GM21717 (cell line): ENCODE results near the gene TTC19.

Source experiments
- ATAC-seq: cut with Tn5 transposase; IDR thresholded peaks from one replicate; pipeline ENCODE4 v1.9.1; 2021; ENCODE audit warnings: mild to moderate bottlenecking, moderate library complexity; ENCODE audit not compliant: unreplicated experiment

Gene TTC19

GRCh38 chr17:15999141-15999973 lies at the start of gene TTC19, which contains the start of gene ZSWIM7:
Gene TTC19 (plus strand): TSS chr17:15999824. CDS start chr17:15999849, 25 bp downstream.
Gene ZSWIM7 (minus strand): TSS chr17:15999704. CDS start chr17:15999594, 110 bp downstream.
- peak; percentile 95 for ATAC-seq

DNA sequence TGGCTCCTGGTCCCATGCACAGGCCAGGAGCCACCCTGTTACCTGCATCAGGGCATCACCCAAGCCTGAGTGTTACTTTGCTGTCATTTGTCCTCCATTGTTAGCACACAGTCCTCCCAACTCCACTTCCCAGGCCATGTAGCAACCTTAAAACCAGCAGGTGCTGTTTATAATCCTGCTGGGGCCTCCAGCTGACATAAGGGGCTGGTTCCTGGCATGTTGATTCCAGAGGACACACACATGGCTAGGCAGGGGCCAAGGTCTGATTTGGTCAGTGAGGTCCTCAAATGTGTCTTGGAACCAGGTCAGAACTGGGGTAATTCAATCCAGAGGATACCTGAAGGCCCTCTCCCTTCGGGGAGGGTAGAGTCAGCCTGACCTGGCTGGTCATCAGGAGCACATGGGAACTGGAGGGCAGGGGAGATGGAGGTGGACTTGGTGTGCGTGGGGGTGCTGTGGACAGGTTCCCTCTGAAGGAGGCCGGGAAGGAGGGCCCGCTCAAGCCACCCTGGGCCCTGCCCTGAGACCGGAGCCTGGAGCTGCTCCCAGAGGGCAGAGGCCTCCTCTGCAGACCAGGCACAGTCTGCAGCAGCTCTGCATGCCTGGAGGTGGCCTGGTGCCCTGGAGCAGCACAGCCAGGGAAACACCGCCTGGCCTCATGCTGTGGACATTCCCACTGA lies 48.1 kb upstream of the TTC19 start:
- no peak for ATAC-seq

DNA sequence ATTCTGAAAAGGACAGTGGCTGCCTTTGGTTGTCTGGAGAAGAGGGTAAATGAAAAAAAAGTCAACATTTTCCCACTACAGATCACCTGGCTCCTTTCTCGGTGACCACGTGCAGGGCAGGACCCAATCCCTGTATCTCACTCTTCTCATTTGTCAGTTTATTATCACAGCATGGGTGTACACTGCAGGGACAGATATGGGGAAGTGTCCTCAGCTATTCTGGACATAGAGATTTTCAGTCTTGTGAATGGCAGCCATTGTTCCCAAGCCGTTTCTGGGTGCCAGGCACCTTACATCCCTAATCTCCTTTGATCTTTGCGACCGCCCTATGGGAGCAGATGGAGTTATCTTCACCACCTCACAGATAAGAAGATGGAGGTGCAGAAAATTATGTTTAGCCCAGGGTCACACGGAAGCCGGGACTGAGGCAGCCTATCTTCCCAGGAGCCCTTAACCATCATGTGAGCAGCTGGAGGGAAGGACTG lies 47.5 kb upstream of the TTC19 start:
- ATAC-seq: no peak

DNA sequence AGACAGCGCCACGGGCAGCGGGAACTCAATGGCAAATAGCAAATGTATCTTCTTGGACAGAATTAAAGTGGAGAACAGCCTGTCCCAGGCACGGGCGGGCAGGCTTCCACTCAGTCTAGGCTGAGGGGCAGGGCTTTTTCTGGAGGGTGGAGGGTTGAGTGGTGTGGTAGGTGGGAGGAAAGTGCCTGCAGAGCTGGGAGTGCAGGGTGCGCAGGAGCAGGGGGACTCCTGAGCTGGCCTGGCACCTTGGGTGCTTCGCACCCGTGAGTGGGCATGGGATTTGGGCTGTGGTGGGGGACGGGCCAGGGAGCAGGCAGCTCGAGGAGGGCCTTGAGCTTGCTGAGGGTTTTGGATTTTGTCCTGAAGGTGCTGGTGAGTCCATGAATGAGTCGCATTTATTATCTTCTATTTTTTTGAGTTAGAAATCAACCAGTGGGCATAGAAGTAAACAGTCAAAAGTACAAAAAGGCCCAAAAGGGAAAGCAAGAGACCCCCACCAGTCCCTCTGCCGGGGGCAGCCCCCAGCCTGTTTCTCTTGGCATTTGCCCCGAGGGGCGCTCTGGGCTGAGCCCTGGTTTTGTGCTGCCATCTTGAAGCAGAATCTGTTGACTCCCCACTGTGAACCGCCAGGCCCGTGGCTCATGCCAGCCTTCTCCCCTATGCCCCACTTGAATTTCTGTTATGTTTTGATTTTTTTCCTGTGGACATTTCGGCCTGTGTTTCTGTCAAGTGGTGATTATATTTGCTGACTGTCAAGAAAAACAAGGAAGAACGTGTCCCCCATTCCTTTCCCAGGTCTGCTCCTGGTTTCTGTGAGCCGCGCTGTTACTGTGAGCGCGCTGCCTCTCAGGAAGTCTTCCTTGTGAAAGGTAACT lies 46.5 kb upstream of the TTC19 start:
- no peak for ATAC-seq

DNA sequence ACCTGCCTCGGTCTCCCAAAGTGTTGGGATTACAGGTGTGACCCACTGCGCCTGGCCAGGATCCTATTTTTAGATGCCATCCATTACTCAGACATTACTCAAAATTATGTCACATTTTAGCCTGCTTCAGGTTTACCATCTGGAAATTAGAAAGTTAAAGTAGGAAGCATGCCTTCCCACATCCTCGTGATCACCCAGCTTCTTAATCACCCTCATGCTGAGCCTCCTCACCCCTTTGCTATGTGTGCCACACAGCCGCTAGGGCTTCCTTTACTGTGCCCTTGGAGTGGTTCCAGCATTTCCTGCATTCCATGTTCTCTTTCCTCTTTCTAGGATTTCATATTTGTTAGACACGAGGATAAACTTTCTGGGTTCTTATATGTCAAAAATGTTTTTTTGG lies 45.4 kb upstream of the TTC19 start:
- no peak for ATAC-seq

GRCh38 chr17:15955793-15956541 lies 43.7 kb upstream of the TTC19 start:
- ATAC-seq: no peak

DNA sequence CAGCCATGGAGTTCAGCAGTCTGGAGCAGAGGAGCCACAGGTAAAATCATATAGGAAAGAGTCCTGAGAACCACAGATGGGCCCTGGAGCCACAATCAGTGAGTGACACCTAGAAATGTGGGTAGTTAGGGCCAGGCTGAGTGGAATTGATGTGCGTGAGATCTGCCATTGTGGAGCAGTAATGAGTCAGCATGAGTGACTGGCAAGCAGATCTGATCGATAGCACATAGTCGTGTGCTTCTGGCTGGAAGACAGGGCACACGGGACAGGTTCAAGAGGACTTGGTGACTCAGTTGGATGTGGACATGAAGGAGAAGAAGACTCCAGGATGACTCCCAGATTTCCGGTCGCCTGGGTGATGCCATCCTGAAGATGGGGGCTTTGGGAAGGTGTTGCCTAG lies 42.4 kb upstream of the TTC19 start:
- peak; percentile 36 for ATAC-seq

DNA sequence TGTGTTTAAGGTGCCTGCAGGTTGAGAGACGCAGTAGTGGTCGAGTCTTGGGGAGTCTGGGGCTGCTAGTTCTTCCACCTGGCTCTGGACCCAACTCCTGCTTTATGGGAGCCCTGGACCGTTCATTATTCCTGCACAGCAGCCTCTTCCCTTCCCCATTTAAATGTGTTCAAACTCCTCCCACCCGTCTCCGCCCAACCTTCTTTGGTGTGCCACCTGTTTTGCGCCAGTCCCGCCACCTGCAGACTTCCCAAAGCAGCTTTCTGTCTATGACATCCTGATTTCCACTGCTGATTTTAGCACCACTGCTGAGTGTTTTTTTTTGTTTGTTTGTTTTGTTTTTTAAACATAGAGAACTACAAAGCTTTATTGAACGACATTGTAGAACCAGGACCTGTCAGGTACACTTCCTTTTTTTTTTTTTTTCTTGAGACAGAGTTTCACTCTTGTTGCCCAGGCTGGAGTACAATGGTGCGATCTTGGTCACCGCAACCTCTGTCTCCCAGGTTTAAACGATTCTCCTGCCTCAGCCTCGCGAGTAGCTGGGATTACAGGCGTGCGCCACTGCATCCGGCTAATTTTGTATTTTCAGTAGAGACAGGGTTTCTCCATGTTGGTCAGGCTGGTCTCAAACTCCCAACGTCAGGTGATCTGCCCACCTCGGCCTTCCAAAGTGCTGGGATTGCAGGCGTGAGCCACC lies 41.9 kb upstream of the TTC19 start:
- no peak for ATAC-seq

GRCh38 chr17:15958484-15958854 lies 41.2 kb upstream of the TTC19 start:
- no peak for ATAC-seq

DNA sequence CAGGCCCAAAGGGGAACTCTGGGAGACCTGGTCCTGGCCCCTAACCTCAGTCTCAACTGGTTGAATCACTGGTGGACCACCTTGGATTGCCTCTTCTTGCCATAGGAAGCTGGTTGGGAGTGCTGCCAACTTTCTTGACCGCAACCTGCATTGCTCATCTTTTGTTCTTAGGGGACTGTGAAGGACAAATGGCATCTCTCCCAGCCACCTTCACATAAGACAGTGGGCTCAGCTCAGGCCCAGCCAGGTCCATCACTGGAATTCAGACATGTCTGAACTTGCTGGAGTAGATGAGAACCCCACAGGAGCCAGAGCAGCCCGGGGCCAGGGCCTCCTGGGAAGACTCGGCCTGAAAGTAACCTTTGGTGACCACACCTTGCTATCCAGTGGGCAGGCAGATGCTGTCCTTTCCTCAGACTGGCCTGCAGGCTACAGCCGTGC lies 35.9 kb upstream of the TTC19 start:
- no peak for ATAC-seq

DNA sequence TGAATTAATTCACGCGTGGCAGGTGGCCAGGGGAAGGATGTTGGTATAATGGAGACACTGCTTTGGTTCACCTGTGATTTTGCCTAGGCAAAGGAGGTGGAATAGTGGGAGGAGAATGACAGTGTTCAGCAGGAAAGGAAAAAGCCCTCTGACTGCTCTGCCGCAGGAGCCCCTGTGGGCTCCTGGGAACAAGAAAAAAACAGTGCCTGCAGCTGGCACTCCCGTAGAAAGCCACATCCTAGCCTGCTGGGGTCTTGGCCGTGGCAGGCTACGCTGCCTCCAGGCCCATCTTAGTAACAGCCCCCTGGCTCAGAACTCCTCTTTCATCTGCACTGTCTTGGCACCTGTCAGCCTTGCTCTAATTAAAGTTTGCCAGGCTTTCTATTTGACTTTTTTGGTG lies 34.1 kb upstream of the TTC19 start:
- no peak for ATAC-seq

DNA sequence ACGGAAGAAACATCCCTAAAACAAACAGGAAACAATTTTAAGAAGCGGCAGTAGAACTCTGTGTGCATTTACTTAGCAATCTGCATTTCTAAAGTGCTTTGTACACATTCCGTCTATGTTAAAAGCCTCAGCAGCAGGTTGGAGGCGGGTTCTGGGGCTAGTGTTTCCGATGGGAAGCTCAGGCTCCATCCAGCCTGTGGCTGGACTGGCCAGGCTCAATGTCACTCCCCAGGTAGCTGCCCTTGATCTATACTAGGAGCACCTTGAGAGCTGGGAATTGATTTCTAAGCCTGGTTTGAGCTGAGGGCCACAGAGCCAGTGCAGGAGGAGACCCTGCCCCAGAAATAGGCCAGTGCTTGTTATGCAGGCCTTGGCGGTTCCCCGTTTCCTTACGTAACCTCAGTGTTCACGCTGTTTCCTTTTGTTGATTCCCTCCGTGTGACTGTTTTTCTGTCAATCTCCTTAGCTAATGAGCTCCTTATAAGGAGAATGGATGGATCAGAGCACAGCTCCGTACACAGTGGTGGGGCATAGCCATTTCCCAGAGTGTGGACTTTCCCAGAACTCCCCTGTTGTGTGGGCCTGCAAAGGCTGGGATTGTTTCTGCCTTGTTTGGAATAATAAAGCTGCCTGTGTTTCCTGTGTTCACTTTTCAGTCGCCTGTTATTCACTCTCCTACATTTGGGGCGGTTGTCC lies 33.3 kb upstream of the TTC19 start:
- ATAC-seq: no peak

DNA sequence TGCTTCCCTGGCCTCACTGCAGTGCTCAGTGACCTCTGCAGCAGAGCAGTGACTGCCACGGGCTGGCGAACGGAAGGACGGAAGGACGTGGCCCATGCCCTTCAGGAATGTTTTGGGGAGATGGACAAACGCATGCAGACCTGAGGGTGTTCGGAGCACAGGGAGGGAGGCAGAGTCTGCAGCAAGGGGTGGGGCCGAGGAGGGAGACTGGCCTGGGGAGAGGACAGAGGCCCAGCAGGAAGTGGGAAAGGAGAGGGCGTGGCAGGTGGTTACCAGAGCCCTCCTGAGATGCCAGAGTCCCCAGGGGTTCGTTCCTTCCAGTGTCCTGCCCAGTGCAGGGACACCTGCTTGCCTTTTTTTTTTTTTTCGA lies 32.8 kb upstream of the TTC19 start:
- ATAC-seq: no peak

GRCh38 chr17:15967706-15968399 lies 31.8 kb upstream of the TTC19 start:
- ATAC-seq: no peak

DNA sequence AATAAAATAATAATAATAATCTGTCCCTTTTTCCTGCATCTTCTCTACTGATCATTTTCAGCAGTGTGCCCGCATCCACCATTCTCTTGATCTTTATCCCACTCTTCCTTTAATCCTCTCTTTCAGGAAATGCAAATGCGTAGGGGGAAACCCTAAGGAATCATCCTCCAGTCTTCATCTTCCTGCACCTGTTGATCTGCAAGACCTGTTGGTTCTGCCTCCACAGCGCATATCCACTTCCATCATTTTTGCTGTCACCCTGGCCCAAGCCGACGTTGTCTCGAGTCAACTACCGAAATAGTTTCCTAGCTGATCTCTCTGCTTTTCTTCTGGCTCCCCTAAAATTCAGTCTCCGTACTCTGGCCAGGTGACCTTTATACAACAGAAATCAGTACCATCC lies 30.2 kb upstream of the TTC19 start:
- ATAC-seq: no peak

DNA sequence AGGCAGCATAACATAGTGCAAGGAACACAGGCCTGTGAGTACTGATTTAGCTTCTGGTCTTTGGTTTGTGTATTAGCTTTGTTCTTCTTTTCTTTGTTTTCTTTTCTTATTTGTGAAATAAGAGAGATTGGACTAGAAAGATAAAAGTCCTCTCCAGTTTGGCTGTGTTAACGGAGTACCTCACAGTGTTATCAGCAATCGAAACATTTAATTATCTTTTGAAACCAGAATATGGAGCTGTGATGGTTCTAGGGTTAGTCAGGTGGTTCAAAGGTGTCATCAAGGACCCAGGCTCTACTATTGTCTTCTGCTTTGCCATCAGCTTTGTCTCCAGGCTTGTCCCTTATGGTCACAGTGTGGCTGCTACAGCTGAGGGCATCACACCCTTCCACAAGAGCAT lies 29.1 kb upstream of the TTC19 start:
- ATAC-seq: no peak

DNA sequence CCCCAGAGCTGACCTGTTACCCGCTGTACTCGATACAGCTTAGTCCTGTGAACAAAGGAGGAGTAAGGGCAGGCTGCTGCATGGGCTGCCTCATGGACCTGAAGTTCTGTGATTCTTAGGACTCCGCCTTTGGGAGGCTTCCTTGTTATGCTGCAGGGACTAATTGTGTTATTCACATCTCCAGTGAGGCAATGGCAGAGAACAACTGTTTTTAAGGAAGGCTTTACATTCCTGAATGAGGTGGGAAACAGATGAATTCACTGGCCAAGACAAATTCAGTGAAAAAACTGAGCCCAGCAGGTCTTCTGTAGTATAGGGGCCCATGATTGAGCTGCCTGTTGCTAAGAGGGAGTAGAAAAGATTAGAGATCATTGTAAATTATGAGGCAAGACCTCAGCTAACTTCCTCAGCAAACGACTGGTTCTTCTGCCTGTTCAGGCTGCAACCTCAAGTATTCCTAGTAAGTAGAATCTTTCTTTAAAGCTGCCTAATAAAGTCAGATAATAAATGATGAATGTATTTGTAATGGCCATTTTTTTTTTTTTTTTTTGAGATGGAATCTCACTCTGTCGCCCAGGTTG lies 28.4 kb upstream of the TTC19 start:
- ATAC-seq: no peak

DNA sequence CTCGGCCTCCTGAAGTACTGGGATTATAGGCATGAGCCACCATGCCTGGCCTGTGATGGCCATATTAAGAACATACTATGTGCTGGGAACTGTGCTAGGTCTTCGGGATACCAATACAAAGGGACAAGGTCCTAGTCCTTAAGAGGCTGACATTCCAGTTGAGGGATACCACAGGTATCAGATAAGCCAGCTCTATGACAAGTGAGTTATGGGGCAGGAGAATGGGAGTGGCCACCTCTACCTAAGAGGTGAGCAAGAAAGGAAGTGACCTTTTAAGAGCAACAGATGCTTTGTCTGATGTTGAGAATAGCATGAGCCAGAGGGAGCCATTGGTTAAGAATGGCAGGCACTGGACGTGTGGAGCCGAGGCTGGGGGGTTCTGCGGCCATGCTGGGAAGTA lies 27.7 kb upstream of the TTC19 start:
- ATAC-seq: no peak
